ENCODE results near the gene EEF1A1. TPM values are rescaled to one million over a fixed set of nuclear protein-coding genes. Genes with fewer than 3 reads are reported as not detected.
"Not testable (repeated sequence)": the region's sequence is repeated elsewhere in the genome, so short reads cannot be mapped to it uniquely, and the experiment has no call there.

Gene EEF1A1
- total RNA-seq, 1 experiment from 2014 or later, result 13,507 TPM

DNA sequence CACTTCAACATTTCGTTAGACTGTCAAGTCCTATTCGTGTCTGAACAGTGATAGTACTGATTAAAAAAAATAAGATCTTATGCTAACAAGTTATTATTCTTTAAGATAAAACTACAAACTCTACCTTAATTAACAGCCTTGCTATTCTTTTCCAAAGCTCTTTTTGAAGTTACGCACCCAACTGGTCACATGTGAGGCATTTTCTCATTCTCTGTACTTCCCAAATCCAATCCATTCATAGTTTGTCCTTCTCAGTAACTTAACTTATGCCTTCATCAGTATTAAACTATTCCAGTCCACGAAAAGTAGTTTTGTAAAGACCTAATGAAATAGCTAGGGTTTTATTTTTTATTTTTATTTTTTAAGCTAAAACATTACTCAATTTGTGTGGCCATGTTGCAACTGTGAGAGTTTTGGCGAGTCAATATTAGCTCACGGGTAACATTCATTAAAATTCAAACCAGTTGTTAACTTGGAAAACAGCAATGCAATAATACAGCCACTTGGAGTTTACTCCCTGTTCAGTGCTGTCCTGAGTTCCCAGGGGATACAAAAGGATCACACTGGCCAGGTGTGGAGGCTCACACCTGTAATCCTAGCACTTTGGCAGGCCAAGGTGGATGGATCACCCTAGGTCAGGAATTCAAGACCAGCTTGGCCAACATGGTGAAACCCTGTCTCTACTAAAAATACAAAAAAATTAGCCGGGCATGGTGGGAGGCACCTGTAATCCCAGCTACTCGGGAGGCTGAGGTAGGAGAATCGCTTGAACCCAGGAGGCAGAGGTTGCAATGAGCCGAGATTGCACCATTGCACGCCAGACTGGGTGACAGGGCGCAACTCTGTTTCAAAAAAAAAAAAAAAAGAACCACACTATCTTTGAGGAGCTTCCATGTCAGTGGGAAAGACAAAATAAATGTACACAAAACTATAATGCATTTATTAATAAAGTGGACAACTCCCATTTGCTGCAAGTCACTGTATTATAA is 27.9 kb upstream of the EEF1A1 start:
- CTCF ChIA-PET, result interaction anchor here (0.9 to 1.6 kb wide), 3 partner anchors 11 to 62 kb away, joined by 3 to 5 read pairs (median 4); no protein-coding TSS in a partner anchor
- Mint-ChIP-seq H3K4me3 (ENCODE audit: unreplicated experiment) (no peak overlapping the region), H3K4me1 (ENCODE audit: insufficient read depth, unreplicated experiment) (no peaks in the 10 kb centered on the region), H3K36me3 (ENCODE audit: insufficient read depth, unreplicated experiment) (no peaks in the 10 kb centered on the region), H3K9me3 (ENCODE audit: unreplicated experiment) (no peaks in the 10 kb centered on the region), H3K27ac (ENCODE audit: low read depth, unreplicated experiment) (no peak overlapping the region), H3K27me3 (ENCODE audit: insufficient read depth, unreplicated experiment) (no peaks in the 10 kb centered on the region)
- no peak for DNase-seq (ENCODE audit: unreplicated experiment)
- no TSS peak for BruUV-seq (replicated peaks)
- intact Hi-C loops (cut with micrococcal nuclease), result no loop called here
- TF ChIP-seq, protein P1, sequence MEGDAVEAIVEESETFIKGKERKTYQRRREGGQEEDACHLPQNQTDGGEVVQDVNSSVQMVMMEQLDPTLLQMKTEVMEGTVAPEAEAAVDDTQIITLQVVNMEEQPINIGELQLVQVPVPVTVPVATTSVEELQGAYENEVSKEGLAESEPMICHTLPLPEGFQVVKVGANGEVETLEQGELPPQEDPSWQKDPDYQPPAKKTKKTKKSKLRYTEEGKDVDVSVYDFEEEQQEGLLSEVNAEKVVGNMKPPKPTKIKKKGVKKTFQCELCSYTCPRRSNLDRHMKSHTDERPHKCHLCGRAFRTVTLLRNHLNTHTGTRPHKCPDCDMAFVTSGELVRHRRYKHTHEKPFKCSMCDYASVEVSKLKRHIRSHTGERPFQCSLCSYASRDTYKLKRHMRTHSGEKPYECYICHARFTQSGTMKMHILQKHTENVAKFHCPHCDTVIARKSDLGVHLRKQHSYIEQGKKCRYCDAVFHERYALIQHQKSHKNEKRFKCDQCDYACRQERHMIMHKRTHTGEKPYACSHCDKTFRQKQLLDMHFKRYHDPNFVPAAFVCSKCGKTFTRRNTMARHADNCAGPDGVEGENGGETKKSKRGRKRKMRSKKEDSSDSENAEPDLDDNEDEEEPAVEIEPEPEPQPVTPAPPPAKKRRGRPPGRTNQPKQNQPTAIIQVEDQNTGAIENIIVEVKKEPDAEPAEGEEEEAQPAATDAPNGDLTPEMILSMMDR (IDR thresholded peaks at IDR 0.05; ENCODE audit: unreplicated experiment), result no peak
- POLR2A ChIA-PET, result interaction anchor here (0.7 to 1.7 kb wide), 3 partner anchors 13 to 29 kb away, joined by 3 to 7 read pairs (median 5); no protein-coding TSS in a partner anchor

DNA sequence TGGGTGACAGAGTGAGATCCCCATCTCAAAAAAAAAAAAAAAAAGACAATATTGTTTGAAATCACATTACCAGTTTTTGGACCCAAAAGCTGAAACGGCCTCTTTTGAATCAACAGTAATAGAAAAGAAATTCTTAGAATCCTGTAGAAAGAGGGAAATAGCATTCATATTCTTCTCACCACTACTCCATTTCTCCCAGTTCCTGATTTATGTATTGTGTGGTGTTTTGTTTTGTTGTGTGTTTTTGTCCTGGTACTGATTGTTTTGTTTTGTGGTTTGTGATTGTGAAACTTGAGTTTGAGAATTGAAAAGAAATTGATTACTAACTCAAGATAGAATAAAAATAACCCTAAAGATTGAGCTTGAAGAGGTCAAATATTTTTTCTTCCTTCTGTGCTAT is 26.2 kb upstream of the EEF1A1 start:
- CTCF ChIA-PET, result interaction anchor here (0.7 to 1.0 kb wide), 2 partner anchors 24 to 56 kb away, joined by 3 to 5 read pairs; no protein-coding TSS in a partner anchor
- H3K4me1 Mint-ChIP-seq (ENCODE audit: insufficient read depth, unreplicated experiment), result no peaks in the 10 kb centered on the region
- no peak for DNase-seq (ENCODE audit: unreplicated experiment)
- intact Hi-C loops (cut with micrococcal nuclease), result no loop called here
- H3K27me3 Mint-ChIP-seq (ENCODE audit: insufficient read depth, unreplicated experiment), result no peaks in the 10 kb centered on the region
- POLR2A ChIA-PET, result no interaction called here
- H3K27ac Mint-ChIP-seq (ENCODE audit: low read depth, unreplicated experiment), result no peak overlapping the region
- no peaks in the 10 kb centered on the region for H3K9me3 Mint-ChIP-seq (ENCODE audit: unreplicated experiment)
- TF ChIP-seq, protein P1 (IDR thresholded peaks at IDR 0.05; ENCODE audit: unreplicated experiment), result no peak
- no peak overlapping the region for H3K4me3 Mint-ChIP-seq (ENCODE audit: unreplicated experiment)
- no peaks in the 10 kb centered on the region for H3K36me3 Mint-ChIP-seq (ENCODE audit: insufficient read depth, unreplicated experiment)
- BruUV-seq (replicated peaks), result no TSS peak

DNA sequence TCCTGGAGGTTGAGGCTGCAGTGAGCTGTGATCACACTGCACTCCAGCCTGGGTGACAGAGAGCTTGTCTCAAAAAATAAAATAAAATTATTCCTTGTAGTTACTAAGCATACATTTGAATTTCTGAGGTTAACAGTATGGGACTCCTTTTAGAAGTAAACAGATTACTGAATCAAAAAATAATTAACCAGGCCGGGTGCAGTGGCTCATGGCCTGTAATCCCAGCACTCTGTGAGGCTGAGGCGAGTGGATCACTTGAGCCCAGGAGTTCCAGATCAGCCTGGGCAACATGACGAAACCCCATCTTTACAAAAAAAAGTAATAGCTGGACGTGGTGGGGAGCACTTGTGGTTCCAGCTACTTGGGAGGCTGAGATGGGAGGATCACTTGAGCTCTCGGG is 22.1 kb upstream of the EEF1A1 start:
- no peak overlapping the region for H3K27ac Mint-ChIP-seq (ENCODE audit: low read depth, unreplicated experiment)
- POLR2A ChIA-PET, result interaction anchor here (1.0 to 1.4 kb wide), 4 partner anchors 14 to 81 kb away, joined by 3 to 7 read pairs (median 4); partner anchors contain the start of genes EEF1A1 and MTO1
- H3K27me3 Mint-ChIP-seq (ENCODE audit: insufficient read depth, unreplicated experiment), result no peaks in the 10 kb centered on the region
- no TSS peak for BruUV-seq (replicated peaks)
- no peaks in the 10 kb centered on the region for H3K36me3 Mint-ChIP-seq (ENCODE audit: insufficient read depth, unreplicated experiment)
- no peak for DNase-seq (ENCODE audit: unreplicated experiment)
- no peaks in the 10 kb centered on the region for H3K9me3 Mint-ChIP-seq (ENCODE audit: unreplicated experiment)
- TF ChIP-seq, protein P1 (IDR thresholded peaks at IDR 0.05; ENCODE audit: unreplicated experiment), result no peak
- H3K4me3 Mint-ChIP-seq (ENCODE audit: unreplicated experiment), result no peak overlapping the region
- H3K4me1 Mint-ChIP-seq (ENCODE audit: insufficient read depth, unreplicated experiment), result no peaks in the 10 kb centered on the region
- intact Hi-C loops (cut with micrococcal nuclease), result no loop called here
- CTCF ChIA-PET, result interaction anchor here (0.6 to 0.7 kb wide), 2 partner anchors 68 to 132 kb away, joined by 3 to 8 read pairs; no protein-coding TSS in a partner anchor

DNA sequence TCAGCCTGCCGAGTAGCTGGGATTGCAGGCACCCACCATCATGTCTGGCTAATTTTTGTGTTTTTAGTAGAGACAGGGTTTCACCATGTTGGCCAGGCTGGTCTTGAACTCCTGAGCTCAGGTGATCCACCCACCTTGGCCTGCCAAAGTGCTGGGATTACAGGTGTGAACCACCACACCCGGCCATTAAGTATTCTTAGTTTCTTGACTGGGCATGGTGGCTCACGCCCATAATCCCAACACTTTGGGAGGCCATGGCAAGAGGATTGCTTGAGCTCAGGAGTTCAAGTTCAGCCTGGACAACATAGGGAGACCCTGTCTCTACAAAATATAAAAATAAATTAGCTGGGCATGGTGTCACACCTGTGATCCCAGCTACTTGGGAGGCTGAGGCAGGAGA is 21.6 kb upstream of the EEF1A1 start:
- ChIA-PET CTCF (interaction anchor here (0.7 kb wide), 1 partner anchor 132 kb away, joined by 8 read pairs; no protein-coding TSS in a partner anchor), POLR2A (interaction anchor here (1.0 to 1.4 kb wide), 4 partner anchors 15 to 81 kb away, joined by 3 to 7 read pairs (median 4); partner anchors contain the start of genes EEF1A1 and MTO1)
- DNase-seq (ENCODE audit: unreplicated experiment); intact Hi-C loops (cut with micrococcal nuclease); H3K4me3 Mint-ChIP-seq (ENCODE audit: unreplicated experiment); H3K9me3 Mint-ChIP-seq (ENCODE audit: unreplicated experiment); H3K27me3 Mint-ChIP-seq (ENCODE audit: insufficient read depth, unreplicated experiment); H3K4me1 Mint-ChIP-seq (ENCODE audit: insufficient read depth, unreplicated experiment); H3K36me3 Mint-ChIP-seq (ENCODE audit: insufficient read depth, unreplicated experiment); BruUV-seq (replicated peaks); H3K27ac Mint-ChIP-seq (ENCODE audit: low read depth, unreplicated experiment): not testable (repeated sequence)
